Subcutaneous abdominal adipose tissue (tissue), 5 donors: ENCODE measurements around the gene NET1.

Experiments used
- H3K27ac ChIP-seq: one replicate; pipeline ENCODE4 v1.7.0; 2013; ENCODE audit warnings: low read depth, mild to moderate bottlenecking, inconsistent platforms, low read length, moderate library complexity
- H3K27me3 ChIP-seq, 5 donors: one replicate each; pipeline ENCODE4 v1.7.0; 2013; ENCODE audit warnings: low read length in 5 of 5, inconsistent platforms in 1 of 5; ENCODE audit not compliant: control insufficient read depth in 5 of 5, insufficient read depth in 4 of 5
- H3K36me3 ChIP-seq, 5 donors: one replicate each; pipeline ENCODE4 v1.7.0; 2013; ENCODE audit warnings: low read length in 5 of 5; ENCODE audit not compliant: control insufficient read depth in 5 of 5, insufficient read depth in 5 of 5
- H3K4me1 ChIP-seq, 5 donors: one replicate each; pipeline ENCODE4 v1.7.0; 2013; ENCODE audit warnings: low read length in 5 of 5, mild to moderate bottlenecking in 3 of 5, moderate library complexity in 1 of 5; ENCODE audit not compliant: control insufficient read depth in 5 of 5, insufficient read depth in 5 of 5
- H3K4me3 ChIP-seq, 5 donors: one replicate each; pipeline ENCODE4 v1.7.0; 2013; ENCODE audit warnings: low read length in 5 of 5, low read depth in 1 of 5
- H3K9ac ChIP-seq, 5 donors: one replicate each; pipeline ENCODE4 v1.7.0; 2013; ENCODE audit warnings: low read length in 5 of 5, mild to moderate bottlenecking in 4 of 5, moderate library complexity in 3 of 5
- H3K9me3 ChIP-seq, 5 donors: one replicate each; pipeline ENCODE4 v1.7.0; 2013; ENCODE audit warnings: low read length in 5 of 5; ENCODE audit not compliant: control insufficient read depth in 5 of 5
- donor health status: healthy.
- donor health status: healthy.
- donor health status: healthy.
- donor health status: healthy.
- donor health status: healthy.

Gene NET1

GRCh38 chr10:5449227-5449626 lies 36.9 kb downstream of the NET1 start:
- peak overlapping the region; percentile 95 for H3K27ac ChIP-seq
- peak overlapping the region; percentile 25 to 93 (median 82) for H3K9ac ChIP-seq
- H3K27me3 ChIP-seq, result no peaks in the 10 kb centered on the region
- H3K4me3 ChIP-seq, result peak overlapping the region; percentile 69 to 98 (median 80)
- H3K9me3 ChIP-seq, result no peaks in the 10 kb centered on the region
- H3K36me3 ChIP-seq, result peaks cover 12 to 23% (median 20%) of the 10 kb centered on the region in 5 donors
- peaks cover 0 to 30% (median 17%) of the 10 kb centered on the region in 5 donors for H3K4me1 ChIP-seq

GRCh38 chr10:5449823-5450222 lies 37.5 kb downstream of the NET1 start:
- Histone ChIP-seq H3K4me1 (peaks cover 0 to 25% (median 17%) of the 10 kb centered on the region in 5 donors), H3K27ac (peak overlapping the region; percentile 95), H3K27me3 (no peaks in the 10 kb centered on the region), H3K9me3 (no peaks in the 10 kb centered on the region), H3K4me3 (peak overlapping the region; percentile 37 to 98 (median 67)), H3K36me3 (peaks cover 18 to 29% (median 26%) of the 10 kb centered on the region in 5 donors), H3K9ac (peak overlapping the region in 3 of 5 donors; percentile 12 to 93 (median 92))

GRCh38 chr10:5450605-5451384 lies 38.4 kb downstream of the NET1 start:
- peaks cover 26 to 35% (median 32%) of the 10 kb centered on the region in 5 donors for H3K36me3 ChIP-seq
- peak overlapping the region in 2 of 5 donors; percentile 69 to 92 for H3K9ac ChIP-seq
- peaks cover 0 to 23% (median 17%) of the 10 kb centered on the region in 5 donors for H3K4me1 ChIP-seq
- no peaks in the 10 kb centered on the region for H3K27me3 ChIP-seq
- H3K9me3 ChIP-seq, result no peaks in the 10 kb centered on the region
- H3K27ac ChIP-seq, result peak overlapping the region; percentile 72
- H3K4me3 ChIP-seq, result peak overlapping the region in 3 of 5 donors; percentile 19 to 37 (median 33)

- no peak overlapping the region for H3K9ac ChIP-seq
- H3K27ac ChIP-seq, result peak overlapping the region; percentile 6
- peaks cover 40 to 62% (median 53%) of the 10 kb centered on the region in 5 donors for H3K36me3 ChIP-seq
- peaks cover 0 to 22% (median 10%) of the 10 kb centered on the region in 5 donors for H3K4me1 ChIP-seq
- H3K9me3 ChIP-seq, result no peaks in the 10 kb centered on the region
- H3K4me3 ChIP-seq, result no peak overlapping the region
- no peaks in the 10 kb centered on the region for H3K27me3 ChIP-seq
Measured at GRCh38 chr10:5453749-5454489, 41.6 kb downstream of the NET1 start.

GRCh38 chr10:5456563-5456962 lies 44.2 kb downstream of the NET1 start:
- Histone ChIP-seq H3K9ac (no peak overlapping the region), H3K4me3 (no peak overlapping the region), H3K9me3 (no peaks in the 10 kb centered on the region), H3K36me3 (peaks cover 40 to 80% (median 61%) of the 10 kb centered on the region in 5 donors), H3K27me3 (no peaks in the 10 kb centered on the region), H3K4me1 (peaks cover 0 to 34% (median 13%) of the 10 kb centered on the region in 5 donors), H3K27ac (no peak overlapping the region)

- no peak overlapping the region for H3K9ac ChIP-seq
- peak overlapping the region; percentile 13 for H3K27ac ChIP-seq
- H3K4me1 ChIP-seq, result peaks cover 0 to 36% (median 21%) of the 10 kb centered on the region in 5 donors
- no peak overlapping the region for H3K4me3 ChIP-seq
- H3K27me3 ChIP-seq, result no peaks in the 10 kb centered on the region
- peaks cover 40 to 74% (median 55%) of the 10 kb centered on the region in 5 donors for H3K36me3 ChIP-seq
- no peaks in the 10 kb centered on the region for H3K9me3 ChIP-seq
Measured at GRCh38 chr10:5457741-5458140, 45.4 kb downstream of the NET1 start.

- peak overlapping the region; percentile 13 for H3K27ac ChIP-seq
- no peak overlapping the region for H3K9ac ChIP-seq
- peaks cover 36 to 68% (median 48%) of the 10 kb centered on the region in 5 donors for H3K36me3 ChIP-seq
- no peak overlapping the region for H3K4me3 ChIP-seq
- H3K27me3 ChIP-seq, result no peaks in the 10 kb centered on the region
- H3K4me1 ChIP-seq, result peaks cover 0 to 39% (median 25%) of the 10 kb centered on the region in 5 donors
- H3K9me3 ChIP-seq, result no peaks in the 10 kb centered on the region
Measured at GRCh38 chr10:5458425-5458824, 46.1 kb downstream of the NET1 start.

- Histone ChIP-seq H3K9ac (no peak overlapping the region), H3K9me3 (no peaks in the 10 kb centered on the region), H3K4me3 (no peak overlapping the region), H3K36me3 (peaks cover 29 to 60% (median 41%) of the 10 kb centered on the region in 5 donors), H3K27me3 (no peaks in the 10 kb centered on the region), H3K27ac (peak overlapping the region; percentile 13), H3K4me1 (peaks cover 0 to 39% (median 25%) of the 10 kb centered on the region in 5 donors)
Measured at GRCh38 chr10:5458949-5459747, 46.8 kb downstream of the NET1 start.

- no peaks in the 10 kb centered on the region for H3K9me3 ChIP-seq
- no peaks in the 10 kb centered on the region for H3K27me3 ChIP-seq
- peaks cover 16 to 46% (median 29%) of the 10 kb centered on the region in 5 donors for H3K36me3 ChIP-seq
- H3K27ac ChIP-seq, result peak overlapping the region; percentile 15
- H3K9ac ChIP-seq, result no peak overlapping the region
- H3K4me3 ChIP-seq, result no peak overlapping the region
- H3K4me1 ChIP-seq, result peaks cover 0 to 42% (median 26%) of the 10 kb centered on the region in 5 donors
Measured at GRCh38 chr10:5460468-5461202, 48.3 kb downstream of the NET1 start.
